ENCODE data around the gene CAMK4. TPM values are rescaled to one million over a fixed set of nuclear protein-coding genes. Genes with fewer than 3 reads are reported as not detected.

The CAMK4 gene
- total and polyA plus RNA-seq, 4 donors, result 0.27 to 1.4 (median 1.2) TPM

- H3K36me3 ChIP-seq (ENCODE audit: control insufficient read depth in 4 of 4, insufficient read depth in 3 of 4, low read depth in 1 of 4, low read length in 3 of 4), result no peaks in the 10 kb centered on the region
Measured at GRCh38 chr5:111326551-111326950, 102.4 kb downstream of the CAMK4 start.

GRCh38 chr5:111337133-111337532, 112.9 kb downstream of the CAMK4 start:
- Histone ChIP-seq H3K27ac (ENCODE audit: low read depth in 1 of 2, low read length in 2 of 2) (no peak overlapping the region), H3K9me3 (ENCODE audit: control insufficient read depth in 4 of 4, low read length in 3 of 4) (no peaks in the 10 kb centered on the region), H3K4me1 (ENCODE audit: control insufficient read depth in 4 of 4, insufficient read depth in 4 of 4, low read length in 3 of 4) (no peaks in the 10 kb centered on the region), H3K9ac (ENCODE audit: low read depth in 1 of 2, low read length in 2 of 2) (no peak overlapping the region), H3K36me3 (ENCODE audit: control insufficient read depth in 4 of 4, insufficient read depth in 3 of 4, low read depth in 1 of 4, low read length in 3 of 4) (no peaks in the 10 kb centered on the region), H3K27me3 (ENCODE audit: control insufficient read depth in 4 of 4, insufficient read depth in 4 of 4, low read length in 3 of 4) (no peaks in the 10 kb centered on the region), H3K4me3 (ENCODE audit: low read depth in 1 of 3, low read length in 3 of 3) (no peak overlapping the region)
- 66% methylated on average over 1 of the region's 1 CpG for WGBS
- no peak for TF ChIP-seq FOXA2 (IDR thresholded peaks at IDR 0.05)
- no peak for TF ChIP-seq HNF4A (conservative IDR thresholded peaks at IDR 0.05)
- TF ChIP-seq GABPA (IDR thresholded peaks at IDR 0.05 in 1 of 2, conservative IDR thresholded peaks at IDR 0.05 in 1 of 2), result no peak
- no peak for TF ChIP-seq JUND (IDR thresholded peaks at IDR 0.05)
- TF ChIP-seq NR2F2 (IDR thresholded peaks at IDR 0.05), result no peak
- TF ChIP-seq EGR1 (IDR thresholded peaks at IDR 0.05; ENCODE audit: low read depth in 2 of 2), result no peak
- no peak for TF ChIP-seq SP1 (IDR thresholded peaks at IDR 0.05)
- TF ChIP-seq MAX (IDR thresholded peaks at IDR 0.05), result no peak
- no peak for DNase-seq (ENCODE audit: low spot score)

More at GRCh38 chr5:111326551-111326950, 102.4 kb downstream of the CAMK4 start:
- Histone ChIP-seq H3K9ac (ENCODE audit: low read depth in 1 of 2, low read length in 2 of 2) (no peak overlapping the region), H3K27me3 (ENCODE audit: control insufficient read depth in 4 of 4, insufficient read depth in 4 of 4, low read length in 3 of 4) (no peaks in the 10 kb centered on the region), H3K9me3 (ENCODE audit: control insufficient read depth in 4 of 4, low read length in 3 of 4) (peaks cover 0 to 1% (median 0%) of the 10 kb centered on the region in 4 donors), H3K4me3 (ENCODE audit: low read depth in 1 of 3, low read length in 3 of 3) (no peak overlapping the region), H3K27ac (ENCODE audit: low read depth in 1 of 2, low read length in 2 of 2) (no peak overlapping the region), H3K4me1 (ENCODE audit: control insufficient read depth in 4 of 4, insufficient read depth in 4 of 4, low read length in 3 of 4) (no peaks in the 10 kb centered on the region)
- DNase-seq (ENCODE audit: low spot score), result no peak
- 74% methylated on average over 4 of the region's 4 CpGs for WGBS
- TF ChIP-seq FOXA2 (IDR thresholded peaks at IDR 0.05), result no peak
- no peak for TF ChIP-seq MAX (IDR thresholded peaks at IDR 0.05)
- no peak for TF ChIP-seq GABPA (IDR thresholded peaks at IDR 0.05 in 1 of 2, conservative IDR thresholded peaks at IDR 0.05 in 1 of 2)
- TF ChIP-seq TAF1 (conservative IDR thresholded peaks at IDR 0.05), result no peak
- no peak for TF ChIP-seq ZBTB33 (IDR thresholded peaks at IDR 0.05)
- no peak for TF ChIP-seq SP1 (IDR thresholded peaks at IDR 0.05)
- TF ChIP-seq NR2F2 (IDR thresholded peaks at IDR 0.05), result no peak
- no peak for TF ChIP-seq HNF4G (IDR thresholded peaks at IDR 0.05)
- no peak for TF ChIP-seq RXRA (IDR thresholded peaks at IDR 0.05)
- TF ChIP-seq REST (IDR thresholded peaks at IDR 0.05), result no peak
- TF ChIP-seq RAD21 (IDR thresholded peaks at IDR 0.05), result no peak
- TF ChIP-seq ATF3 (IDR thresholded peaks at IDR 0.05), result no peak
- TF ChIP-seq YY1 (IDR thresholded peaks at IDR 0.05), result no peak
- TF ChIP-seq EGR1 (IDR thresholded peaks at IDR 0.05; ENCODE audit: low read depth in 2 of 2), result no peak
- TF ChIP-seq JUND (IDR thresholded peaks at IDR 0.05), result no peak
